Brain pericyte (primary cell): ENCODE data around the gene SLC66A2.

Experiments
- DNase-seq: peaks from one replicate; pipeline ENCODE4 v3.0.0-alpha.2; 2012; ENCODE audit warnings: low read depth, low spot score

The SLC66A2 gene

GRCh38 chr18:79950515-79951341 lies 725 bp downstream of the SLC66A2 start:
- DNase-seq: no peak

- no peak for DNase-seq
Observed at GRCh38 chr18:79949697-79950487, 1.6 kb downstream of the SLC66A2 start.

GRCh38 chr18:79948719-79949411 lies 2.6 kb downstream of the SLC66A2 start:
- DNase-seq: no peak

- DNase-seq: no peak
Observed at GRCh38 chr18:79947881-79948610, 3.4 kb downstream of the SLC66A2 start.

- DNase-seq: no peak
Observed at GRCh38 chr18:79947054-79947755, 4.2 kb downstream of the SLC66A2 start.

- DNase-seq: no peak
Observed at GRCh38 chr18:79945118-79946042, 6.1 kb downstream of the SLC66A2 start.

GRCh38 chr18:79944746-79945117 lies 6.7 kb downstream of the SLC66A2 start:
- DNase-seq: no peak

- DNase-seq: peak; percentile 66
Observed at GRCh38 chr18:79944126-79944731, 7.2 kb downstream of the SLC66A2 start.

- DNase-seq: no peak
Observed at GRCh38 chr18:79943608-79944125, 7.8 kb downstream of the SLC66A2 start.

- DNase-seq: no peak
Observed at GRCh38 chr18:79942786-79943607, 8.5 kb downstream of the SLC66A2 start.

GRCh38 chr18:79942211-79942610 lies 9.2 kb downstream of the SLC66A2 start:
- DNase-seq: no peak

- no peak for DNase-seq
Observed at GRCh38 chr18:79941473-79942119, 9.9 kb downstream of the SLC66A2 start.

- no peak for DNase-seq
Observed at GRCh38 chr18:79940814-79941472, 10.5 kb downstream of the SLC66A2 start.

GRCh38 chr18:79940126-79940813 lies 11.2 kb downstream of the SLC66A2 start:
- no peak for DNase-seq

GRCh38 chr18:79939096-79939495 lies 12.4 kb downstream of the SLC66A2 start:
- DNase-seq: no peak

GRCh38 chr18:79938196-79938595 lies 13.3 kb downstream of the SLC66A2 start:
- no peak for DNase-seq
